ENCODE measurements around the gene ITGA1. TPM values are rescaled to one million over a fixed set of nuclear protein-coding genes. Genes with fewer than 3 reads are reported as not detected.

ITGA1 gene
- total RNA-seq, 1 experiment from 2014 or later, result 1.6 TPM

DNA sequence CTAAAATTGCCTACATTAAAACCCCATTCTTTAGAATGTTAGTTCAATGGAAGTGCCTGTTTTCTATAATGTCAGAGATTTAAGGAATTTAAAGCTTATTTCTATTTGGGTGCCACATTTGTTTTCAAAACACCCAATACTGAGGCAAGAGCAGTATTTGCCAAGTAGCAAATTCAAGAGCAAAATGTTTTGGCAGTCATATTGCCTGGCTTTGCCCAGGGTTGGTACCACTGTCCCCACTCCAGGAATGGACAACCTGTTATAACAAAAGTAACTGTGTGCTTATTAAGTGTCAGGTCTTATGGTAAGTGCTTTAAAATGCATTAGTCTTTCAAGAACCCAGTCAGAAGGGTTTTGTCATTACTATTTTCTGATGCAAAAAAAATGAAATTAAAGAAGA lies 19.3 kb downstream of the ITGA1 start:
- ATAC-seq (no peak), DNase-seq (ENCODE audit: low read depth, low spot score) (no peak)
- Histone ChIP-seq H3K4me1 (ENCODE audit: control insufficient read depth, insufficient read depth, low read length) (peaks cover 20% of the 10 kb centered on the region), H3K4me3 (ENCODE audit: low read depth in 2 of 2, low read length in 2 of 2) (no peak overlapping the region), H3K9me3 (ENCODE audit: control insufficient read depth, insufficient read depth, low read depth, low read length) (no peaks in the 10 kb centered on the region), H3K27ac (ENCODE audit: low read length) (no peak overlapping the region), H3K27me3 (ENCODE audit: control insufficient read depth, insufficient read depth, low read length) (no peaks in the 10 kb centered on the region), H3K36me3 (ENCODE audit: control insufficient read depth, insufficient read depth, low read length) (peaks cover 16% of the 10 kb centered on the region)
- no TSS peak for BruUV-seq (replicated peaks)
- POLR2A ChIA-PET, result no interaction called here
- intact Hi-C loops (cut with micrococcal nuclease; ENCODE audit: unreplicated experiment), result no loop called here
- in situ Hi-C loops (cut with HindIII; ENCODE audit: low pct_unique_long_range_greater_than_20kb, low sequenced_read_pairs), result no loop called here
- CTCF ChIA-PET, result no interaction called here
- TF ChIP-seq, protein P1, sequence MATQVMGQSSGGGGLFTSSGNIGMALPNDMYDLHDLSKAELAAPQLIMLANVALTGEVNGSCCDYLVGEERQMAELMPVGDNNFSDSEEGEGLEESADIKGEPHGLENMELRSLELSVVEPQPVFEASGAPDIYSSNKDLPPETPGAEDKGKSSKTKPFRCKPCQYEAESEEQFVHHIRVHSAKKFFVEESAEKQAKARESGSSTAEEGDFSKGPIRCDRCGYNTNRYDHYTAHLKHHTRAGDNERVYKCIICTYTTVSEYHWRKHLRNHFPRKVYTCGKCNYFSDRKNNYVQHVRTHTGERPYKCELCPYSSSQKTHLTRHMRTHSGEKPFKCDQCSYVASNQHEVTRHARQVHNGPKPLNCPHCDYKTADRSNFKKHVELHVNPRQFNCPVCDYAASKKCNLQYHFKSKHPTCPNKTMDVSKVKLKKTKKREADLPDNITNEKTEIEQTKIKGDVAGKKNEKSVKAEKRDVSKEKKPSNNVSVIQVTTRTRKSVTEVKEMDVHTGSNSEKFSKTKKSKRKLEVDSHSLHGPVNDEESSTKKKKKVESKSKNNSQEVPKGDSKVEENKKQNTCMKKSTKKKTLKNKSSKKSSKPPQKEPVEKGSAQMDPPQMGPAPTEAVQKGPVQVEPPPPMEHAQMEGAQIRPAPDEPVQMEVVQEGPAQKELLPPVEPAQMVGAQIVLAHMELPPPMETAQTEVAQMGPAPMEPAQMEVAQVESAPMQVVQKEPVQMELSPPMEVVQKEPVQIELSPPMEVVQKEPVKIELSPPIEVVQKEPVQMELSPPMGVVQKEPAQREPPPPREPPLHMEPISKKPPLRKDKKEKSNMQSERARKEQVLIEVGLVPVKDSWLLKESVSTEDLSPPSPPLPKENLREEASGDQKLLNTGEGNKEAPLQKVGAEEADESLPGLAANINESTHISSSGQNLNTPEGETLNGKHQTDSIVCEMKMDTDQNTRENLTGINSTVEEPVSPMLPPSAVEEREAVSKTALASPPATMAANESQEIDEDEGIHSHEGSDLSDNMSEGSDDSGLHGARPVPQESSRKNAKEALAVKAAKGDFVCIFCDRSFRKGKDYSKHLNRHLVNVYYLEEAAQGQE (IDR thresholded peaks at IDR 0.05; ENCODE audit: insufficient read depth in 1 of 2, low read depth in 2 of 2, low read length in 1 of 2), result no peak
- no peak for TF ChIP-seq POLR2AphosphoS5 (IDR thresholded peaks at IDR 0.05; ENCODE audit: low read depth, low read length)

DNA sequence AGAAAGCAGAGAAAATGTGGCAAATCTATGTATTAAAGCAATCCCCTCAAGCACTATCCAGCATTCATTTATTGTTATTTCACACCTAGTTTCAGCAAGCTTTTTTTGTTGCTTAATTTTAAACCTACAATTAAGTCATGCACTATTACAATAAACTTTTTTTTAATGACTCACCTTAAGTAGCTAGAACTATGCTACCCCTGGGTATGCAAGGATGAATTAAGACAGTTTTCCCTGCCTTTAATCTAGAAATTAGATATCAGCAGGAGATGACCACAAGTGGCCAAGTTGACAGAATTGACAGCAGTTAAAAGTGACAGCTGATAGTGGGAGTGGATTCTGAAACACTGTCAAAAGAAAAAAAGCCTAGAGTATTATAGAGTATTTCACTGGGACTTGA lies 20.0 kb downstream of the ITGA1 start:
- no TSS peak for BruUV-seq (replicated peaks)
- intact Hi-C loops (cut with micrococcal nuclease; ENCODE audit: unreplicated experiment) (no loop called here), in situ Hi-C loops (cut with HindIII; ENCODE audit: low pct_unique_long_range_greater_than_20kb, low sequenced_read_pairs) (no loop called here)
- DNase-seq (ENCODE audit: low read depth, low spot score) (no peak), ATAC-seq (no peak)
- TF ChIP-seq, protein P2, sequence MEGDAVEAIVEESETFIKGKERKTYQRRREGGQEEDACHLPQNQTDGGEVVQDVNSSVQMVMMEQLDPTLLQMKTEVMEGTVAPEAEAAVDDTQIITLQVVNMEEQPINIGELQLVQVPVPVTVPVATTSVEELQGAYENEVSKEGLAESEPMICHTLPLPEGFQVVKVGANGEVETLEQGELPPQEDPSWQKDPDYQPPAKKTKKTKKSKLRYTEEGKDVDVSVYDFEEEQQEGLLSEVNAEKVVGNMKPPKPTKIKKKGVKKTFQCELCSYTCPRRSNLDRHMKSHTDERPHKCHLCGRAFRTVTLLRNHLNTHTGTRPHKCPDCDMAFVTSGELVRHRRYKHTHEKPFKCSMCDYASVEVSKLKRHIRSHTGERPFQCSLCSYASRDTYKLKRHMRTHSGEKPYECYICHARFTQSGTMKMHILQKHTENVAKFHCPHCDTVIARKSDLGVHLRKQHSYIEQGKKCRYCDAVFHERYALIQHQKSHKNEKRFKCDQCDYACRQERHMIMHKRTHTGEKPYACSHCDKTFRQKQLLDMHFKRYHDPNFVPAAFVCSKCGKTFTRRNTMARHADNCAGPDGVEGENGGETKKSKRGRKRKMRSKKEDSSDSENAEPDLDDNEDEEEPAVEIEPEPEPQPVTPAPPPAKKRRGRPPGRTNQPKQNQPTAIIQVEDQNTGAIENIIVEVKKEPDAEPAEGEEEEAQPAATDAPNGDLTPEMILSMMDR (IDR thresholded peaks at IDR 0.05), result no peak
- TF ChIP-seq TCF7L2 (IDR thresholded peaks at IDR 0.05; ENCODE audit: low read depth, low read length) (no peak), POLR2AphosphoS5 (IDR thresholded peaks at IDR 0.05; ENCODE audit: low read depth, low read length) (no peak), SIN3A (IDR thresholded peaks at IDR 0.05; ENCODE audit: borderline replicate concordance, insufficient read depth, low read depth, low read length) (no peak)
- TF ChIP-seq, protein P1 (IDR thresholded peaks at IDR 0.05; ENCODE audit: insufficient read depth in 1 of 2, low read depth in 2 of 2, low read length in 1 of 2), result no peak
- H3K27ac ChIP-seq (ENCODE audit: low read length), result no peak overlapping the region
- ChIA-PET CTCF (no interaction called here), POLR2A (no interaction called here)
- no peak overlapping the region for H3K4me3 ChIP-seq (ENCODE audit: low read depth in 2 of 2, low read length in 2 of 2)
- peaks cover 10% of the 10 kb centered on the region for H3K36me3 ChIP-seq (ENCODE audit: control insufficient read depth, insufficient read depth, low read length)
- peaks cover 14% of the 10 kb centered on the region for H3K4me1 ChIP-seq (ENCODE audit: control insufficient read depth, insufficient read depth, low read length)
- H3K27me3 ChIP-seq (ENCODE audit: control insufficient read depth, insufficient read depth, low read length), result no peaks in the 10 kb centered on the region
- no peaks in the 10 kb centered on the region for H3K9me3 ChIP-seq (ENCODE audit: control insufficient read depth, insufficient read depth, low read depth, low read length)

All from Panc1 (cell line).